MM.1S (cell line): ENCODE data around the gene ACAD9.

Experiments used
- CTCF ChIP-seq: fragments of 300-600 bp; sonication (generic); IDR thresholded peaks from 2 replicates; pipeline ENCODE4 v1.5.1; 2016; ENCODE audit warnings: antibody characterized with exemption, low read length, mixed read lengths
- EZH2 ChIP-seq: fragments of 300-600 bp; sonication (generic); optimal IDR thresholded peaks from 2 replicates; pipeline ENCODE3; 2017; ENCODE audit warnings: low read depth, mild to moderate bottlenecking, antibody characterized with exemption, low read length, mixed read lengths
- EZH2phosphoT487 ChIP-seq: fragments of 300-600 bp; sonication (generic); IDR thresholded peaks from 2 replicates; pipeline ENCODE4 v1.6.1; 2018; ENCODE audit warnings: antibody characterized with exemption, low read length

GRCh38 chr3:128903501-128903900, 24.1 kb downstream of the ACAD9 start:
- TF ChIP-seq CTCF (no peak), EZH2phosphoT487 (no peak), EZH2 (no peak)
